ENCODE measurements around the gene HADHA. TPM values are rescaled to one million over a fixed set of nuclear protein-coding genes. Genes with fewer than 3 reads are reported as not detected.

HADHA gene
- total RNA-seq, 8 experiments from 2014 or later, result 75.1 to 152 (median 113) TPM

Other genes with a start within 250 kb of the HADHA start
- 100 to 1,000 TPM in 2 of 8 experiments, 10 to 100 TPM in 6; 78.0 to 135 (median 86.2) TPM for gene RAB10, start 210.5 kb downstream of the HADHA start, total RNA-seq
- 10 to 100 TPM in 2 of 8 experiments, 1 to 10 TPM in 6; 1.0 to 17.1 (median 5.0) TPM for gene GAREM2, start 71.5 kb downstream of the HADHA start, total RNA-seq
- 100 to 1,000 TPM in 4 of 8 experiments, 10 to 100 TPM in 4; 29.2 to 144 (median 71.6) TPM for gene HADHB, start 307 bp upstream of the HADHA start, total RNA-seq
- gene SELENOI, start 101.5 kb upstream of the HADHA start, total RNA-seq, result 10 to 100 TPM; 15.7 to 35.8 (median 24.8) TPM
- gene ADGRF3, start 102.2 kb upstream of the HADHA start, total RNA-seq, result 1 to 10 TPM in 5 of 8 experiments, under 1 TPM in 3; 0.36 to 2.4 (median 1.4) TPM
- 10 to 100 TPM in 1 of 8 experiments, 1 to 10 TPM in 1, under 1 TPM in 3, not detected in 3; 0.43 to 37.1 (median 0.58) TPM for gene DRC1, start 157.3 kb upstream of the HADHA start, total RNA-seq
- under 1 TPM in 7 of 8 experiments, not detected in 1; 0.05 to 0.61 (median 0.31) TPM for gene OTOF, start 233.5 kb upstream of the HADHA start, total RNA-seq